Endodermal cell (in vitro differentiated cells): Measurements from ENCODE around the gene CDC26. TPM values are rescaled to one million over a fixed set of nuclear protein-coding genes. Genes with fewer than 3 reads are reported as not detected.

Source experiments
- DNase-seq: peaks from one replicate; pipeline ENCODE4 v3.0.0-alpha.2; 2017
- H3K27ac ChIP-seq: 2 replicates; pipeline ENCODE4 v1.5.1; 2013; ENCODE audit warnings: mild to moderate bottlenecking, low read depth, low read length, moderate library complexity
- H3K27me3 ChIP-seq: 2 replicates; pipeline ENCODE4 v1.6.1; 2013; ENCODE audit warnings: mild to moderate bottlenecking, low read length, moderate library complexity; ENCODE audit not compliant: insufficient read depth, control insufficient read depth, poor library complexity, severe bottlenecking
- H3K36me3 ChIP-seq: 2 replicates; pipeline ENCODE4 v1.7.0; 2013; ENCODE audit warnings: mild to moderate bottlenecking, low read length, moderate library complexity; ENCODE audit not compliant: control insufficient read depth, insufficient read depth
- H3K4me1 ChIP-seq: one replicate; pipeline ENCODE4 v1.7.0; 2013; ENCODE audit warnings: low read length; ENCODE audit not compliant: control insufficient read depth, insufficient read depth
- H3K4me3 ChIP-seq: 2 replicates; pipeline ENCODE4 v1.5.1; 2013; ENCODE audit warnings: mild to moderate bottlenecking, low read length, moderate library complexity
- H3K9ac ChIP-seq: 2 replicates; pipeline ENCODE4 v1.6.1; 2013; ENCODE audit warnings: mild to moderate bottlenecking, low read length, moderate library complexity; ENCODE audit not compliant: poor library complexity, severe bottlenecking; ENCODE audit errors: extremely low read depth
- H3K9me3 ChIP-seq: 2 replicates; pipeline ENCODE4 v1.6.1; 2013; ENCODE audit warnings: mild to moderate bottlenecking, low read length, moderate library complexity; ENCODE audit not compliant: control insufficient read depth
- H3K27ac Mint-ChIP-seq: 2 replicates; pipeline ENCODE4 v1.8.0; 2020; ENCODE audit warnings: mixed read lengths
- H3K27me3 Mint-ChIP-seq: 2 replicates; pipeline ENCODE4 v1.8.0; 2021; ENCODE audit warnings: mild to moderate bottlenecking, mixed read lengths; ENCODE audit not compliant: insufficient read depth
- H3K36me3 Mint-ChIP-seq: 2 replicates; pipeline ENCODE4 v1.8.0; 2020; ENCODE audit warnings: low read depth, mixed read lengths
- H3K4me1 Mint-ChIP-seq: 2 replicates; pipeline ENCODE4 v1.8.0; 2020; ENCODE audit warnings: mixed read lengths
- H3K4me3 Mint-ChIP-seq: 2 replicates; pipeline ENCODE4 v1.8.0; 2020; ENCODE audit warnings: mild to moderate bottlenecking, moderate library complexity, mixed read lengths
- H3K9me3 Mint-ChIP-seq: 2 replicates; pipeline ENCODE4 v1.8.0; 2020; ENCODE audit warnings: mild to moderate bottlenecking, mixed read lengths
- CTCF ChIP-seq: fragments of 200-600 bp; sonication (generic); conservative IDR thresholded peaks from 2 replicates; pipeline ENCODE4 v1.5.0; 2021; ENCODE audit warnings: antibody characterized with exemption, mild to moderate bottlenecking
- WGBS, 2 experiments: methylation state at CpG; one replicate each; pipeline versions ENCODE4 v1.1.5 to v1.1.7; 2013; ENCODE audit warnings: missing lambda C conversion rate in 2 of 2, mixed read lengths in 1 of 2; ENCODE audit not compliant: insufficient coverage in 1 of 2, insufficient read length in 1 of 2; 5-methylcytosine and 5-hydroxymethylcytosine counted together
- total RNA-seq, 2 donors: library from RNA; stranded (reverse); fragmentation: NEBNext Ultra II Directional in 1 of 2; extraction: Animal tissue kit (Norgen Biotek cat#: 25700) in 1 of 2; gene quantifications; 2 replicates in 1 of 2; 3 replicates in 1 of 2; pipeline ENCODE4 v1.2.1, GENCODE V29; 2021

The CDC26 gene
- total RNA-seq, 2 donors from 2014 or later = 34.7 to 39.7 TPM

- peaks cover 8% of the 10 kb centered on the region for H3K9me3 Mint-ChIP-seq
- no peaks in the 10 kb centered on the region for H3K27me3 ChIP-seq
- no peaks in the 10 kb centered on the region for H3K4me1 ChIP-seq
- no peaks in the 10 kb centered on the region for H3K27me3 Mint-ChIP-seq
- WGBS, 2 experiments = 91 to 100% methylated on average over 1 to 2 of the region's 2 CpGs
- no peak overlapping the region for H3K27ac Mint-ChIP-seq
- TF ChIP-seq CTCF = no peak
- DNase-seq = no peak
- H3K27ac ChIP-seq = no peak overlapping the region
- no peaks in the 10 kb centered on the region for H3K9me3 ChIP-seq
- H3K4me3 Mint-ChIP-seq = no peak overlapping the region
- H3K9ac ChIP-seq = no peak overlapping the region
- peaks cover 8% of the 10 kb centered on the region for H3K36me3 Mint-ChIP-seq
- H3K4me1 Mint-ChIP-seq = no peaks in the 10 kb centered on the region
- no peaks in the 10 kb centered on the region for H3K36me3 ChIP-seq
- no peak overlapping the region for H3K4me3 ChIP-seq
Observed at GRCh38 chr9:113244556-113244955, 30.8 kb downstream of the CDC26 start.

GRCh38 chr9:113241161-113241560, 34.2 kb downstream of the CDC26 start:
- H3K9ac ChIP-seq = no peak overlapping the region
- H3K27me3 ChIP-seq = no peaks in the 10 kb centered on the region
- DNase-seq = no peak
- Mint-ChIP-seq H3K36me3 (no peaks in the 10 kb centered on the region), H3K4me1 (no peaks in the 10 kb centered on the region), H3K9me3 (no peaks in the 10 kb centered on the region), H3K27me3 (no peaks in the 10 kb centered on the region), H3K27ac (no peak overlapping the region), H3K4me3 (no peak overlapping the region)
- TF ChIP-seq CTCF = no peak
- 92 to 94% methylated on average over 2 of the region's 2 CpGs for WGBS, 2 experiments
- H3K27ac ChIP-seq = no peak overlapping the region
- no peaks in the 10 kb centered on the region for H3K9me3 ChIP-seq
- H3K4me3 ChIP-seq = no peak overlapping the region
- no peaks in the 10 kb centered on the region for H3K36me3 ChIP-seq
- no peaks in the 10 kb centered on the region for H3K4me1 ChIP-seq

GRCh38 chr9:113238859-113239232, 36.5 kb downstream of the CDC26 start:
- WGBS, 2 experiments = 90 to 94% methylated on average over 4 of the region's 4 CpGs
- Histone ChIP-seq H3K9me3 (no peaks in the 10 kb centered on the region), H3K27ac (no peak overlapping the region), H3K27me3 (no peaks in the 10 kb centered on the region), H3K9ac (no peak overlapping the region), H3K36me3 (no peaks in the 10 kb centered on the region), H3K4me3 (no peak overlapping the region), H3K4me1 (no peaks in the 10 kb centered on the region)
- TF ChIP-seq CTCF = no peak
- Mint-ChIP-seq H3K27me3 (no peaks in the 10 kb centered on the region), H3K9me3 (no peaks in the 10 kb centered on the region), H3K4me1 (no peaks in the 10 kb centered on the region), H3K4me3 (no peak overlapping the region), H3K36me3 (no peaks in the 10 kb centered on the region), H3K27ac (no peak overlapping the region)
- no peak for DNase-seq
